DLD1 (cell line): ENCODE data around the gene CDH1.
"Not testable (repeated sequence)": the region's sequence is repeated elsewhere in the genome, so short reads cannot be mapped to it uniquely, and the experiment has no call there.

Source experiments
- in situ Hi-C: cut with HindIII; loops from 2 replicates; pipeline ENCODE4 v1.10.0; 2017; ENCODE audit warnings: low sequenced_read_pairs

Gene CDH1

GRCh38 chr16:68786685-68787418 is 49.8 kb downstream of the CDH1 start:
- in situ Hi-C loops: no loop called here

DNA sequence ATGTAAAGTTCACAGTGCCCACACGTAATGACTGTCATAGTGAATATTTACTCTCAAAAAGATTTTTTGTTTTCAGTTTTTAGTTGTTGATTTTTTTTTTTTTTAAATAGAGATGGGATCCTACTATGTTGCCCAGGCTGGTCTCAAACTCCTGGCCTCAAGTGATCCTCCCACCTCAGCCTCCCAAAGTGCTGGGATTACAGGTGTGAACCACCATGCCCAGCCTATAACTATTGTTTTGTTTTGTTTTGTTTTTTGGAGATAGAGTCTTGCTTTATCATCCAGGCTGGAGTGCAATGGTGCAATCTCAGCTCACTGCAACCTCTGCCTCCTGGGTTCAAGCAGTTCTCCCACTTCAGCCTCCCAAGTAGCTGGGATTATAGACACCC is 50.3 kb downstream of the CDH1 start:
- in situ Hi-C loops: not testable (repeated sequence)

GRCh38 chr16:68790130-68790761 is 53.2 kb downstream of the CDH1 start:
- in situ Hi-C loops: no loop called here

DNA sequence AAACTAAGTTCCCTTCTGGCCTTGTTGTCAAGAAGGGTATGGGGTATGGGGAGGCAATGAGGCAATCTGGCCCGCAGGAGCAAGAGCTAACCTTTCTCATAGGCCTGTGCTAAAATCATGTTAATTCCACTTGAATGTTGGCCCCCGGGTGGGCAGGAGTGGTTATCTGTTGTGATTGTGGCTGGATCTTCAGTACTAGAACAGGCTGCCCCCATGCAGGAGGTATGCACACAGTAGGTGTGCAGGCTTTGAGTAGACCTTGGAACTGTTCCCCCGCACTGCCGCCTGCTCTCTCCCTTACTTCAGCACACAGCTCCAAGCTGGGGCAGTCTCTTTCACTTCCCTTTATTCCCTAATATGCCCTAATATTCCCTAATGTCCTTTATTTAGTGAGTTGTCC is 53.9 kb downstream of the CDH1 start:
- in situ Hi-C loops: no loop called here

- in situ Hi-C loops: no loop called here
Observed at GRCh38 chr16:68792465-68793324, 55.6 kb downstream of the CDH1 start.

- in situ Hi-C loops: no loop called here
Observed at GRCh38 chr16:68793401-68793857, 56.3 kb downstream of the CDH1 start.

DNA sequence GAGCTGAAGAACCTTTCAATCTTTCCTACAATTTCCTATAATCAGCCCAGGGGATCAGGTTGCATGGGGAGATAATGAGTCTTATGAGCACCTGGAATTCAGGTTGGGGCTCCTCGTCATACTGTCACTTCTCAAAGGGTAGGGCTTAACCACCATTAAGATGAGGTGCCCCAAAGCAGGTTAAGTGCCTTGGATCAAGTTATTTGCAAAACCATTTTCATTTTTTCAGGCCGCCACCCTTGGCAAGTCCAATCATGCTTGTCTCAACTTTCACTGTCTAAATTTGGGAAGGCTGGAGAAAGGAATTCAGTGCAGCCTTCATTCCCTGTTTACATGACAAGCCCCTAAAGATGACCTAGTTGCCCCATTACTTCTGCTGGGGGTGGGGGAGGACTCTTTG is 61.3 kb downstream of the CDH1 start:
- in situ Hi-C loops: no loop called here

DNA sequence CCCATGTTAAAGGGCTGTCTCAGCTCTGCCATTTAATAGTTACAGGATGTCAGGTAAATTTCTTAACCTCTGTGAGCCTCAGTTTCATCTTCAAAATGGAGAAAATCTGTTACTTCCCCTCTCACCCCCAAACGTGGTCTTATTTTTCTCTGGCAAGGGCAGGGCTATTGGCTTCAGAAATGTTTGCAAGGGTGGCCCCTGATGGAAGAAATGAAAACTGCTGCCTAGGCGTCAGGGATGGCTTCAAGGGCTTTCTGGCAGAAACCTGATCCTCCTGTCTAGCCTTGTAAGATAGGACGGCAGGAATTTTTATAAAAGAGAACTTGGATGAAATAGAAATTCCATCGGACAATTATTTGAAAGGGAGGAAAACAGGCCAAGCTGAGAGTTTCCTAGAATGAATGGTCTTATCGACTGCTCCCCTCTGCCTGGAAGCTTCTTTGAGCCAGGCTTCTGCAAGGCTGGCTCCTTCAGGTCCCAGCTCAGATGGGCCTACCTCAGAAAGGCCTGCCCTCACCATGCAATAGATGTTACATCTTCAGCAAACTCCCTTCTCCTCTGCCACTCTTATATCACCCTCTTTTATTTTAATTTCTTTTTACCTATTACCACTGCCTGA is 63.3 kb downstream of the CDH1 start:
- in situ Hi-C loops: loop anchor here (25.0 kb wide), 1 partner anchor 112 kb away; no protein-coding TSS in a partner anchor

DNA sequence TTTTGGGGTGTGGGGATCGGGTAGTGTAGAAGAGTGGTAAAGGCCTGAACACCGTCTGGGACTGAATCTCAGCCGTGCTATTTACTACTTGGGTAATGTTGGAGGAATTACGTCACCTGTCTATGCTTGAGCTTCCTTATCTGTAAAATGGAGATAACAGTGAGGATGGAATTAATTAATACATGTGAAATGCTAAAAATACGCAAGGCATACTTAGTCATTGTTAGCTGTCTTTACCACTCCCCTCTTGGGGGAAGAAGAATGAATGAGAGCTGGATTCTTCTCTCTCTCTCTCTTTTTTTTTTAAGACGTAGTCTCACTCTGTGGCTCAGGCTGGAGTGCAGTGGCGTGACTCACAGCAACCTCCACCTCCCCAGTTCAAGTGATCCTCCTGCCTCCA is 65.1 kb downstream of the CDH1 start:
- in situ Hi-C loops: loop anchor here (25.0 kb wide), 1 partner anchor 110 kb away; no protein-coding TSS in a partner anchor

DNA sequence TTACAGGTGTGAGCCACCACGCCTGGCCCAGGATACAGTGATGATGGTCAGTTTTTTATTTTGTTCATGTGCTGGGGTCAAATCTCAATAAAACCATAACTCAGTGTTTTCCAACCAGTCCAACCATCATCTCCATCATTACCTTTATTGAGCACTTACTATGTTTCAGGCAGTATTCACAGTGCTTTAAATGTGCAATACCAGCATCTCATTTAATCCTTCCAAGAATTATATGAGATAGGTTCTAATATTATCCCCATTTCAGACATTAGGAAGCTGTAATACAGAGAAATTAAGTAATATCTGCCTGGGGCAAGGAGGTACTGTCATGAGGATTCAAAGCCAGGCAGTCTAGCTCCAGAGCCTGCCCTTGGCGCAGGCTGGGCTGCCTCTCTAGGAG is 69.3 kb downstream of the CDH1 start:
- in situ Hi-C loops: loop anchor here (25.0 kb wide), 1 partner anchor 106 kb away; no protein-coding TSS in a partner anchor

DNA sequence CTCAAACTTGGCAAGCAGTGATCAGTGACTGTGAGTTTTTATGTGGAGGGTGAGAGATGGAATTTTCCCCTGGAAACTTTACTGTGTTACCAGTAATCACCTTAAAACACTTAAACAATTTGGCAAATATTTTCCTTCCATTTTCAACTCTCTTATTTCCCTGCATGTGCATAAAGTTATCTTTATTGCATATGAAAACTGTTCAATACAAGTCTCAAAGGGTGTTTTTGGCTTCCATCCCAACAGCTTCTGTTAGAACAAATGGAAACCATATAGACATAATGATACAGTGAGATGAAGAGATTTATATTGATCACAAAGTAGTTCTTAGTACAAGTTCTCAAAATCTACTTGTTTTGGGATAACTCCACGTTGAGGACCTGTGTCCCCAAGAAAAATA is 69.9 kb downstream of the CDH1 start:
- in situ Hi-C loops: loop anchor here (25.0 kb wide), 1 partner anchor 105 kb away; no protein-coding TSS in a partner anchor

DNA sequence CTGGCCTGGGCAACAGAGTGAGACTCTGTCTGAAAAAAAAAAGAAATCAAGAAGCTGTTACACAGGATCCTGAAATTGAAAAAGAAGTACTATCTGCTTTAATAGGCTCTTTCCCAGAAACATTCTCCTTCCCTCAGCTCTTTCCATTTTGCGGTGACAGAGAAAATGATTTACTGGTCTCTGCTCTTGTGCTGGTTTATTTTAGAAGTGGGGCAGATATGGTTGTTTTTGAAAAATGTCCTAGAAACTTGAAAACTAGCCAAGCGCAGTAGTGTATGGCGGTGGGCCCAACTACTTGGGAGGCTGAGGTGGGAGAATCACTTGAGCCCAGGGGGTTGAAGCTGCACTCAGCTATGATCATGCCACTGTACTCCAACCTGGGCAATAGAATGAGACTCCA is 77.4 kb downstream of the CDH1 start:
- in situ Hi-C loops: loop anchor here (25.0 kb wide), 1 partner anchor 98 kb away; no protein-coding TSS in a partner anchor

DNA sequence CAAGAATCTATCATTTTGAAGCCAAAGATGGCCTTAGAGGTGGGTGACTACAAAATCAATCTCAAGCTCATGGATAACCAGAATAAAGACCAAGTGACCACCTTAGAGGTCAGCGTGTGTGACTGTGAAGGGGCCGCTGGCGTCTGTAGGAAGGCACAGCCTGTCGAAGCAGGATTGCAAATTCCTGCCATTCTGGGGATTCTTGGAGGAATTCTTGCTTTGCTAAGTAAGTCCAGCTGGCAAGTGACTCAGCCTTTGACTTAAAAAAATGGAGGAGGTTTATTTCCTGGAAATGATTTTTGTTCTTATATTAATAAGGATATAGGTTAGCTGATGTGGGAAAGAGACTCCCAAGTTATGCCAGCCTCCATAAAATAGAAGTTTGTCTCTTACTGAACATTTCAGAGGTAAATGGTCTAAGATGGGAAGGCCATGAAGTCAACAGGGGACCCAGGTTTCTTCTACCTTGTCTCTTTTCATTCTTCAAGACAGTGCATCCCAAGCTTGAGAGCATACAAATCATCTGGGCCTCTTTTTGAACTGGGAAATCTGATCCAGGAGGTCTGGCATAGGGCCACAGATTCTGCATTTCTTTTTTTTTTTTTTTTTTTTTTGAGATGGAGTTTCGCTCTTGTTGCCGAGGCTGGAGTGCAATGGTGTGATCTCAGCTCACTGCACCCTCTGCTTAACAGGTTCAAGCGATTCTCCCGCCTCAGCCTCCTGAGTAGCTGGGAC is 86.5 kb downstream of the CDH1 start:
- in situ Hi-C loops: loop anchor here (25.0 kb wide), 1 partner anchor 89 kb away; no protein-coding TSS in a partner anchor

DNA sequence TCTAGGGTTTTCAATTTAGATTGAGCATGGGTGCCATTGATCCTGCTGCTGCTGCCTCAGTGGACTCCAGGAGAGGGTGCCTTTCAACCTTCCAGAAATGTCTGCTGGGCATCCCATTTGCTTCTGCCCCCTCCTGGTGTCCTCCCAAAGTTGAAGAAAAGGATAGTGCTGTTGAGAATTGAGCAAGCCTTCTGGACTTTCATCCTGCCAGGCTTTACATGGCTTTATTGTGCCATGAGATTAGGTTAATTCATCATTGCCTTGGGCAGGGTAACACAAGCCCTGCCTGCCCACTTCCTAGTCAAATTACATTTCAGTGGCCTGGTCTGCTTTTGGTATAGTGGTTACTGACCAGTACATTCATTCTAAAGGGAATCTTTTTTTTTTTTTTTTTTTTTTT is 88.3 kb downstream of the CDH1 start:
- in situ Hi-C loops: no loop called here

DNA sequence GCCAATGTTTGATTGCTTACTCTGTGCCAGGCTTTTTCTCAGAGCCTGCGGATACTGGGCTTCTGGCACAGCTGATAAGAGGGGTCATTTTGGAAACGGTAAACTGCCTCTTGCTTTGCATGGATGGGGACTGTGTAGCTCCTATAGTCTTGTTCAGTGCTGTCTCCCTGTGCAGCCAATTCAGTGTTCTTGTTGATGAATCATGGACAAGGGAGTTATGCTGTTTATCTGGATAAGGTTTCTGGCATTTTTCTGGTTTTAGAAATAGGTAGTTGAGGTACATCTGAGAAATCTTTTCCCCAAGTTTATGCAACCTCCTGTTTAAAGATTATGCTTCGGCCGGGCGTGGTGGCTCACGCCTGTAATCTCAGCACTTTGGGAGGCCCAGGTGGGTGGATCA is 89.6 kb downstream of the CDH1 start:
- in situ Hi-C loops: no loop called here

GRCh38 chr16:68833251-68833650 is 96.2 kb downstream of the CDH1 start:
- in situ Hi-C loops: no loop called here

GRCh38 chr16:68834550-68834949 is 97.5 kb downstream of the CDH1 start:
- in situ Hi-C loops: no loop called here

DNA sequence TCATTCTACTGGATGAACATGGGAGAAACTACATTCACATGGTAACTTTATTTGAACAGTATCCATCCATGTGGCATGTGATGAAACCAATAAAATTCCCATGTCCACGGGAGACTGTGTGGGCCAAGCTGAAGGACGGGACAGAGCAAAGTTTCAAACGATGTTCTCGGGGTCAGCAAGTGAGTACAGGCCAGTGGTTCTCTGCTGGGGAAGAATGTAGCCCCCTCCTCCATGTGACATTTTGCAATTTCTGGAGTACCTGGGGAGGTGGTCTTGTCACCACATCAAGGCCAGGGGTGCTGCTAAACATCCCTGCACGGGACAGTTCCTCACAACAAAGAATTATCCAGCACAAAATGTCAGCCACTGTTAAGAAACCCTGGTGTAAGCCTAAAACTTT is 98.9 kb downstream of the CDH1 start:
- in situ Hi-C loops: no loop called here

DNA sequence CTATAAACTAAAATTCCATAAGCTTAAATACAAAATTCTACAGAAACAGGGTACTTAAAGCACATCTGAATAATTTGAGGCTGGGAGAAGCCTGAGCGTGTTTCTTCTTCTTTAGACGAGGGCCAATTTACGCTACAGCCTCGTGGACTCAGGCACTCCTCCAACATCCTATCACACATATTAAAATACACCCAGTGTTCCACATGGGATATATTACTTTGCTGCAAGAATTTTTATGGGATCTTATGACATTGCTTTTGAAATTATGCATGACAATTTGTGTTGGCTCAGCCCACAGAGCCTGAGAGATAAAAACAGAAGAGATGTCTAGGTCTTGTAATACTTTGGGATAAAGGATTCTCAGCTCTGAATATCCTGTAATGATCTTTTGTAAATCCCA is 102.7 kb downstream of the CDH1 start:
- in situ Hi-C loops: no loop called here

DNA sequence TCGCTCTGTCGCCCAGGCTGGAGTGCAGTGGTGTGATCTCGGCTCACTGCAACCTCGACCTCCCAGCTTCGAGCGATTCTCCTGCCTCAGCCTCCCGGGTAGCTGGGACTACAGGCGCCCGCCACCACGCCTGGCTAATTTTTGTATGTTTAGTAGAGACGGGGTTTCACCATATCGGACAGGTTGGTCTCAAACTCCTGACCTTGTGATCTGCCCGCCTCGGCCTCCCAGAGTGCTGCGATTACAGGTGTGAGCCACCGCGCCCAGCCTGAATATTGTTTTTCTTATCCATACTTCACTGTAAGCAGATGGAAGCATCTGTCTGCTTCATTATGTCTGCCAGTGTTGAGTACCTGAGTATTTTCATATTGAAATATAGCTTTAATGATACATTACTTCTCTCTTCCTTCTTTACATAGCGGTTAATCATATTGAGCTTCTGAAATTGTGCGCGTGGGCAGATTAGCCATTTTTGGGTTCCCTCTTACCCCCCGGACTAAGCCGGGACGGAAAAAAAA is 105.9 kb downstream of the CDH1 start:
- in situ Hi-C loops: not testable (repeated sequence)
